Chondrocyte (in vitro differentiated cells): ENCODE data around the gene MAP4K3. TPM values are rescaled to one million over a fixed set of nuclear protein-coding genes. Genes with fewer than 3 reads are reported as not detected.

Source experiments
- DNase-seq: peaks from one replicate; pipeline ENCODE4 v3.0.0; 2021; ENCODE audit warnings: mixed read lengths, low spot score
- H3K27ac Mint-ChIP-seq: one replicate; pipeline ENCODE4 v1.8.0; 2021; ENCODE audit warnings: mild to moderate bottlenecking, moderate library complexity, mixed read lengths; ENCODE audit not compliant: unreplicated experiment
- H3K27me3 Mint-ChIP-seq: 2 replicates; pipeline ENCODE4 v1.8.0; 2021; ENCODE audit warnings: low read depth, mixed read lengths
- H3K36me3 Mint-ChIP-seq: 2 replicates; pipeline ENCODE4 v1.8.0; 2021; ENCODE audit warnings: low read depth, mixed read lengths
- H3K4me1 Mint-ChIP-seq: 2 replicates; pipeline ENCODE4 v1.8.0; 2021; ENCODE audit warnings: low read depth, mild to moderate bottlenecking, mixed read lengths
- H3K4me3 Mint-ChIP-seq: one replicate; pipeline ENCODE4 v1.8.0; 2021; ENCODE audit warnings: mild to moderate bottlenecking, moderate library complexity, mixed read lengths; ENCODE audit not compliant: unreplicated experiment
- H3K9me3 Mint-ChIP-seq: 2 replicates; pipeline ENCODE4 v1.8.0; 2021; ENCODE audit warnings: low read depth, mixed read lengths
- CTCF ChIP-seq: fragments of 200-600 bp; sonication (generic); IDR thresholded peaks from 2 replicates; pipeline ENCODE4 v1.5.0; 2021; ENCODE audit warnings: antibody characterized with exemption, mild to moderate bottlenecking, moderate library complexity
- total RNA-seq: library from RNA; stranded (reverse); gene quantifications from 3 replicates; pipeline ENCODE4 v1.2.1, GENCODE V29; 2021

The MAP4K3 gene
- total RNA-seq, 1 donor from 2014 or later: 35.3 TPM

GRCh38 chr2:39266916-39267434 is 170.1 kb downstream of the MAP4K3 start:
- no peaks in the 10 kb centered on the region for H3K27me3 Mint-ChIP-seq
- no peak overlapping the region for H3K4me3 Mint-ChIP-seq
- no peak overlapping the region for H3K27ac Mint-ChIP-seq
- no peak for TF ChIP-seq CTCF
- no peak for DNase-seq
- H3K36me3 Mint-ChIP-seq: peaks cover 16% of the 10 kb centered on the region
- no peaks in the 10 kb centered on the region for H3K9me3 Mint-ChIP-seq
- peaks cover 11% of the 10 kb centered on the region for H3K4me1 Mint-ChIP-seq

- H3K9me3 Mint-ChIP-seq: no peaks in the 10 kb centered on the region
- H3K4me3 Mint-ChIP-seq: no peak overlapping the region
- DNase-seq: no peak
- no peaks in the 10 kb centered on the region for H3K27me3 Mint-ChIP-seq
- peak overlapping the region; percentile 77 for H3K27ac Mint-ChIP-seq
- no peak for TF ChIP-seq CTCF
- peaks cover 16% of the 10 kb centered on the region for H3K36me3 Mint-ChIP-seq
- H3K4me1 Mint-ChIP-seq: peaks cover 11% of the 10 kb centered on the region
Observed at GRCh38 chr2:39266139-39266805, 170.8 kb downstream of the MAP4K3 start.

- Mint-ChIP-seq H3K4me3 (no peak overlapping the region), H3K4me1 (peaks cover 11% of the 10 kb centered on the region), H3K36me3 (peaks cover 17% of the 10 kb centered on the region), H3K9me3 (no peaks in the 10 kb centered on the region), H3K27me3 (no peaks in the 10 kb centered on the region), H3K27ac (no peak overlapping the region)
- DNase-seq: no peak
- TF ChIP-seq CTCF: no peak
Observed at GRCh38 chr2:39265315-39265714, 171.8 kb downstream of the MAP4K3 start.

- Mint-ChIP-seq H3K27ac (no peak overlapping the region), H3K36me3 (peaks cover 19% of the 10 kb centered on the region), H3K9me3 (no peaks in the 10 kb centered on the region), H3K4me3 (no peak overlapping the region), H3K27me3 (no peaks in the 10 kb centered on the region), H3K4me1 (peaks cover 11% of the 10 kb centered on the region)
- DNase-seq: no peak
- no peak for TF ChIP-seq CTCF
Observed at GRCh38 chr2:39264733-39265132, 172.4 kb downstream of the MAP4K3 start.

- Mint-ChIP-seq H3K9me3 (peaks cover 7% of the 10 kb centered on the region), H3K4me1 (no peaks in the 10 kb centered on the region), H3K27me3 (no peaks in the 10 kb centered on the region), H3K27ac (no peak overlapping the region), H3K4me3 (no peak overlapping the region), H3K36me3 (peaks cover 24% of the 10 kb centered on the region)
- TF ChIP-seq CTCF: no peak
- no peak for DNase-seq
Observed at GRCh38 chr2:39260087-39260486, 177.0 kb downstream of the MAP4K3 start.
